ENCODE data around the gene CDC73.

DNA sequence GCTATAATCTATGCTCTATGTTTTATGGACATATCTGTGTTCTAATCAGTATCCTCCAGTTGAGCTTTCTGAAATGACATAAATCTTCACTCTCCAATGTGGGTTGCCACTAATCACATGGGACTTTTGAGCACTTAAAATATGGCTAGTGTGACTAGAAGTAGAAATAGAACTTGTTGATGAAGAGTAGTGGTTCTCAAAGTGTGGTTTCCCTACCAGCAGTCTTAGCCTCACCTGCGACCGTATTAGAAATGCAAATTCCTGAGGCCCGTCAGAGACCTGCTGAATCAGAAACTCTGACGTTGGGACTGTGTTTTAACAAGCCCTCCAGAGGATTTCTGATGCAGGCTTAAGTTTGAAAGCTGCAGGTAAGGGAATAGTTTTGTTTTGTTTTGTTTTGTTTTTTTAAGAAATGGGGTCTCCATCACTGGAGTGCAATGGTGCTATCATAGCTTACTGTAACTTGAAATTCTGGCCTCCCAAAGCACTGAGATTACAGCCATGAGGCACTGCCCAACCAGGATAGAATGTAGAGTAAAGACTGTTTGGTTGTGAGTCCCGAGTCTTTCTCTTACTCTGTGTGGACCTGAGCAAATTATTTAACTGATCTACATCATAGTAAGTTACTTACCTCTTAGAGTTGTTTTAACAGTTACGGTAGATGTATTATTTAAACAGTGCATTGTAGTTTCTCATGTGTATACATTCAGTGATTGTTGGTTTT is 38.3 kb upstream of the CDC73 start:
- TF ChIP-seq, protein P1, sequence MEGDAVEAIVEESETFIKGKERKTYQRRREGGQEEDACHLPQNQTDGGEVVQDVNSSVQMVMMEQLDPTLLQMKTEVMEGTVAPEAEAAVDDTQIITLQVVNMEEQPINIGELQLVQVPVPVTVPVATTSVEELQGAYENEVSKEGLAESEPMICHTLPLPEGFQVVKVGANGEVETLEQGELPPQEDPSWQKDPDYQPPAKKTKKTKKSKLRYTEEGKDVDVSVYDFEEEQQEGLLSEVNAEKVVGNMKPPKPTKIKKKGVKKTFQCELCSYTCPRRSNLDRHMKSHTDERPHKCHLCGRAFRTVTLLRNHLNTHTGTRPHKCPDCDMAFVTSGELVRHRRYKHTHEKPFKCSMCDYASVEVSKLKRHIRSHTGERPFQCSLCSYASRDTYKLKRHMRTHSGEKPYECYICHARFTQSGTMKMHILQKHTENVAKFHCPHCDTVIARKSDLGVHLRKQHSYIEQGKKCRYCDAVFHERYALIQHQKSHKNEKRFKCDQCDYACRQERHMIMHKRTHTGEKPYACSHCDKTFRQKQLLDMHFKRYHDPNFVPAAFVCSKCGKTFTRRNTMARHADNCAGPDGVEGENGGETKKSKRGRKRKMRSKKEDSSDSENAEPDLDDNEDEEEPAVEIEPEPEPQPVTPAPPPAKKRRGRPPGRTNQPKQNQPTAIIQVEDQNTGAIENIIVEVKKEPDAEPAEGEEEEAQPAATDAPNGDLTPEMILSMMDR (IDR thresholded peaks at IDR 0.05): no peak
- no peak for TF ChIP-seq POLR2AphosphoS5 (IDR thresholded peaks at IDR 0.05)
- no peak for TF ChIP-seq POLR2A (IDR thresholded peaks at IDR 0.05)
- TF ChIP-seq EP300 (IDR thresholded peaks at IDR 0.05): no peak

Data from suprapubic skin (tissue), 4 donors.